MCF 10A (cell line): Measurements from ENCODE around the gene DCST2. TPM values are rescaled to one million over a fixed set of nuclear protein-coding genes. Genes with fewer than 3 reads are reported as not detected.

Experiments
- BruUV-seq: library from RNA; stranded (reverse); fragments of 400-500 nt; replicated peaks from 2 replicates; lab custom pipeline; 2021; lab: Mats Ljungman, UMichigan
- CTCF ChIA-PET: fragments of 300-600 bp; sonication (Branson Sonifier 250); formaldehyde crosslinking; extraction: SDS; loops from one replicate; lab custom pipeline; 2021; ENCODE audit warnings: antibody characterized with exemption, inconsistent platforms; lab: Yijun Ruan, JAX
- POLR2A ChIA-PET: fragments of 300-600, 350-650 bp; sonication (Branson Sonifier 250); formaldehyde crosslinking; extraction: SDS; loops from one replicate; lab custom pipeline; 2020; ENCODE audit warnings: antibody characterized with exemption, inconsistent platforms; lab: Yijun Ruan, JAX
- DNase-seq: peaks from one replicate; pipeline ENCODE4 v3.0.0-alpha.2; 2018; ENCODE audit not compliant: unreplicated experiment
- H3K27ac Mint-ChIP-seq: one replicate; pipeline ENCODE4 v1.8.0; 2022; ENCODE audit warnings: mild to moderate bottlenecking, low read depth, mixed read lengths; ENCODE audit not compliant: unreplicated experiment
- H3K27me3 Mint-ChIP-seq: one replicate; pipeline ENCODE4 v1.8.0; 2022; ENCODE audit warnings: mixed read lengths; ENCODE audit not compliant: insufficient read depth, unreplicated experiment
- H3K36me3 Mint-ChIP-seq: one replicate; pipeline ENCODE4 v1.8.0; 2022; ENCODE audit warnings: mild to moderate bottlenecking, moderate library complexity, mixed read lengths; ENCODE audit not compliant: insufficient read depth, unreplicated experiment
- H3K4me1 Mint-ChIP-seq: one replicate; pipeline ENCODE4 v1.8.0; 2022; ENCODE audit warnings: mixed read lengths; ENCODE audit not compliant: insufficient read depth, unreplicated experiment
- H3K4me3 Mint-ChIP-seq: one replicate; pipeline ENCODE4 v1.8.0; 2022; ENCODE audit warnings: mild to moderate bottlenecking, moderate library complexity, mixed read lengths; ENCODE audit not compliant: unreplicated experiment
- H3K9me3 Mint-ChIP-seq: one replicate; pipeline ENCODE4 v1.8.0; 2022; ENCODE audit warnings: mixed read lengths; ENCODE audit not compliant: unreplicated experiment
- intact Hi-C: fragments of 100-400 bp; cut with micrococcal nuclease; formaldehyde crosslinking; loops from 2 replicates; pipeline ENCODE4 v1.14.1; 2022
- total RNA-seq: library from RNA; stranded (reverse); gene quantifications from 2 replicates; pipeline ENCODE4 v1.2.3, GENCODE V29; 2022
- TF ChIP-seq, protein P1 (sequence below): fragments of 200-600 bp; IDR thresholded peaks from one replicate; pipeline ENCODE4 v1.8.0; 2022; ENCODE audit warnings: antibody characterized with exemption, mild to moderate bottlenecking; ENCODE audit not compliant: unreplicated experiment

The DCST2 gene
- total RNA-seq, 1 experiment from 2014 or later = 0.91 TPM

DNA sequence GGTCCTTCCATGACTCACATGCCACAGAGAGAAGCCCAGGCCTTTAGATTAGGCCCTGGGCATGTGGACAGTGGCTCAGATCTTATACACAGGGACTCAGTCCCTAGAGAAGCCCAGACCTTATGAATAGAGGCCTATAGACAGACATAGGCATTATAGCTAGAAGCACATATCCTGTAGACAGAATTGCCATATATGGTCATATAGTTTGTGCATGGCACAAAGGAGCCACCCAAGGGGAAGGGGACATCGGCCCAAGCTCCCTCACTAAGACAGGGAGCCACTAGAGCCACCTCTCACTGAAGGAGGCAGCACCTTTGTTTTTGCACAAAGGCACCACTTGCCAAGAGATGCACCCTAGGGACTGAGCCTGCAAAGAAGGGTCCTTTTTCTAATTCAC, 42.8 kb upstream of the DCST2 start:
- Mint-ChIP-seq H3K9me3 (no peaks in the 10 kb centered on the region), H3K27ac (no peak overlapping the region), H3K36me3 (peaks cover 6% of the 10 kb centered on the region), H3K27me3 (peaks cover 22% of the 10 kb centered on the region), H3K4me1 (peaks cover 31% of the 10 kb centered on the region), H3K4me3 (no peak overlapping the region)
- no TSS peak for BruUV-seq
- ChIA-PET CTCF (interaction anchor here (0.9 to 3.6 kb wide), 9 partner anchors 8 to 120 kb away, joined by 3 to 29 read pairs (median 9); partner anchors contain the start of genes ADAM15 and PBXIP1), POLR2A (interaction anchor here (0.7 to 5.5 kb wide), 6 partner anchors 8 to 184 kb away, joined by 3 to 41 read pairs (median 5); partner anchors contain the start of genes ADAM15, EFNA4 and SLC50A1)
- DNase-seq = no peak
- intact Hi-C loops = no loop called here
- TF ChIP-seq, protein P1, sequence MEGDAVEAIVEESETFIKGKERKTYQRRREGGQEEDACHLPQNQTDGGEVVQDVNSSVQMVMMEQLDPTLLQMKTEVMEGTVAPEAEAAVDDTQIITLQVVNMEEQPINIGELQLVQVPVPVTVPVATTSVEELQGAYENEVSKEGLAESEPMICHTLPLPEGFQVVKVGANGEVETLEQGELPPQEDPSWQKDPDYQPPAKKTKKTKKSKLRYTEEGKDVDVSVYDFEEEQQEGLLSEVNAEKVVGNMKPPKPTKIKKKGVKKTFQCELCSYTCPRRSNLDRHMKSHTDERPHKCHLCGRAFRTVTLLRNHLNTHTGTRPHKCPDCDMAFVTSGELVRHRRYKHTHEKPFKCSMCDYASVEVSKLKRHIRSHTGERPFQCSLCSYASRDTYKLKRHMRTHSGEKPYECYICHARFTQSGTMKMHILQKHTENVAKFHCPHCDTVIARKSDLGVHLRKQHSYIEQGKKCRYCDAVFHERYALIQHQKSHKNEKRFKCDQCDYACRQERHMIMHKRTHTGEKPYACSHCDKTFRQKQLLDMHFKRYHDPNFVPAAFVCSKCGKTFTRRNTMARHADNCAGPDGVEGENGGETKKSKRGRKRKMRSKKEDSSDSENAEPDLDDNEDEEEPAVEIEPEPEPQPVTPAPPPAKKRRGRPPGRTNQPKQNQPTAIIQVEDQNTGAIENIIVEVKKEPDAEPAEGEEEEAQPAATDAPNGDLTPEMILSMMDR = no peak

DNA sequence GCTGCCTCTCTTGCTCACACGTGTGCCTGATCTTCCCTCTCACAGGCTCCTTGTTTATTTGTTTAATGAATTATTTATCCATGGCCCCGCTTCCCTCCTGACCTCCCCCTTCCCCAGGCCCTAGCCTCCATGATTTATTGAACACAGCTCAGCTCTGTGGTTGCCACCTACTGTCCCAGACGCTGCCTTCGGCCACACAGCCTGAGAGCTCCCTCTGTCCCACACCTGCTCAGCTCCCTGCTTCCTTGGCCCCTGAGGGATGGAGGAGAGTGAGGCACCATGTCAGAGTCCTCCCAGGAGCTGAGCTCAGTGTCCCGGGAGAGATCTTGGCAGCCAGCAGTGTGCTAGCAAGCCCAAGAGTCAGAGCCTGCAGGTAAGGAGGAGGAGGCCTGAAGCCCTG, 42.0 kb upstream of the DCST2 start:
- DNase-seq = no peak
- peaks cover 31% of the 10 kb centered on the region for H3K4me1 Mint-ChIP-seq
- ChIA-PET CTCF (interaction anchor here (1.2 to 3.6 kb wide), 7 partner anchors 9 to 120 kb away, joined by 3 to 29 read pairs (median 13); partner anchors contain the start of genes ADAM15 and PBXIP1), POLR2A (interaction anchor here (0.6 to 5.5 kb wide), 10 partner anchors 9 to 469 kb away, joined by 3 to 41 read pairs (median 5); partner anchors contain the start of genes ADAM15, EFNA4 and SLC50A1)
- intact Hi-C loops = no loop called here
- peaks cover 16% of the 10 kb centered on the region for H3K27me3 Mint-ChIP-seq
- no peak overlapping the region for H3K27ac Mint-ChIP-seq
- H3K36me3 Mint-ChIP-seq = peaks cover 7% of the 10 kb centered on the region
- TF ChIP-seq, protein P1 = no peak
- H3K9me3 Mint-ChIP-seq = no peaks in the 10 kb centered on the region
- BruUV-seq = no TSS peak
- no peak overlapping the region for H3K4me3 Mint-ChIP-seq

DNA sequence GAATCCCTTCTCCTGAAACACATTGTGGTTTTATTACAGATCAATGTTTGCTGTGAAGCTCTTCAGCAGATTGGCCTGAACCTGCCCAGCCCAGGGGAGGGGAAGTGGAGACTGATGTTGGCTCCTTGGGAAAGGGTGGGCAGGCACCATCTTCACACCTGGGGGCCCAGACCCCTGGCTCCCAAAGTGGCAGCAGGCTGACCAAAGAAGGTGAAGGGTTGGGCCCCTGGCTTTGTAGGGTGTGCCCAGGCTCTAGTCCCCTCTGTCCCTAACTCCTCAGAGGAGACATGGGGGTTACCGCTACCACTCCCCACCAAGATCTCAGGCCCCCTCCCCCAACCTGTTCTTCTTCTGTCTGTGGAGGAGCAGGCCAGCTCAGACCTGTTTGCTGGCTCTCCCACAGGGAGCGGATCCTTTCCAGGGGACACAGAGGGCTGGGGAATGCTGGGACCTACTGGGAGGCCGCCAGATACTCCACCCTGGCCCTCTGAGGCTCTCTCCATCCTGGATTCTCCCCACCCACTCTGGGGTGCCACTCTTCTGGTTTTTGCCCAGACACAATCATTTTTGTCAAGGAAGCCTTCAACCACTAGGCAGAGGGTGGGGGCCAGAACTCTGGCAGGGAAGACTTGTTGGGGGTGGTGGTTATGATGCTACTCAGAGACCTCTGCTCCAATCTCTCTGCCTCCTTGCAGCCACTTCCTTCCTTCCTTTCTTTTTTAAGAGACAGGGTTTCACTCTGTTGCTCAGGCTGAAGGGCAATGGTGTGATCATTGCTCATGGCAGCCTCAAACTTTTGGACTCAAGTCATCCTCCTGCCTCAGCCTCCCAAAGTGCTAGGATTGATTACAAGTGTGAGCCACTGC, 40.0 kb upstream of the DCST2 start:
- TF ChIP-seq, protein P1 = no peak
- Mint-ChIP-seq H3K27ac (no peak overlapping the region), H3K36me3 (peaks cover 18% of the 10 kb centered on the region), H3K27me3 (no peaks in the 10 kb centered on the region), H3K9me3 (no peaks in the 10 kb centered on the region), H3K4me1 (peaks cover 18% of the 10 kb centered on the region), H3K4me3 (no peak overlapping the region)
- intact Hi-C loops = no loop called here
- POLR2A ChIA-PET = interaction anchor here (0.7 to 5.5 kb wide), 3 partner anchors 9 to 466 kb away, joined by 3 to 41 read pairs (median 6); partner anchors contain the start of gene EFNA4
- no TSS peak for BruUV-seq
- DNase-seq = no peak
- CTCF ChIA-PET = interaction anchor here (0.5 to 3.6 kb wide), 7 partner anchors 13 to 599 kb away, joined by 3 to 27 read pairs (median 3); no protein-coding TSS in a partner anchor
